Measurements from ENCODE around the gene NFIA. TPM values are rescaled to one million over a fixed set of nuclear protein-coding genes. Genes with fewer than 3 reads are reported as not detected.

NFIA gene
- total and polyA plus RNA-seq, 10 of the 15 experiments (the other 5 are each of a cell fraction or from before 2014, with no cell fraction given): 0.10 to 0.16 TPM; not detected in 8

GRCh38 chr1:61120246-61120840 is 38.0 kb downstream of the NFIA start:
- H3K27ac ChIP-seq (ENCODE audit: control insufficient read depth, insufficient read depth): no peak overlapping the region
- H3K4me2 ChIP-seq (ENCODE audit: control insufficient read depth, insufficient read depth): no peak overlapping the region
- DNase-seq (ENCODE audit: low read depth, low spot score) (no peak), FAIRE-seq (no peak), ATAC-seq (no peak)
- no peaks in the 10 kb centered on the region for H3K4me1 ChIP-seq (ENCODE audit: control insufficient read depth, insufficient read depth, low read length)
- H3K9me3 ChIP-seq (replicated peaks; ENCODE audit: control insufficient read depth, insufficient read depth, low read length): no peaks in the 10 kb centered on the region
- TF ChIP-seq, protein P1, sequence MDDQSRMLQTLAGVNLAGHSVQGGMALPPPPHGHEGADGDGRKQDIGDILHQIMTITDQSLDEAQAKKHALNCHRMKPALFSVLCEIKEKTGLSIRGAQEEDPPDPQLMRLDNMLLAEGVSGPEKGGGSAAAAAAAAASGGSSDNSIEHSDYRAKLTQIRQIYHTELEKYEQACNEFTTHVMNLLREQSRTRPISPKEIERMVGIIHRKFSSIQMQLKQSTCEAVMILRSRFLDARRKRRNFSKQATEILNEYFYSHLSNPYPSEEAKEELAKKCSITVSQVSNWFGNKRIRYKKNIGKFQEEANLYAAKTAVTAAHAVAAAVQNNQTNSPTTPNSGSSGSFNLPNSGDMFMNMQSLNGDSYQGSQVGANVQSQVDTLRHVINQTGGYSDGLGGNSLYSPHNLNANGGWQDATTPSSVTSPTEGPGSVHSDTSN (IDR thresholded peaks at IDR 0.05; ENCODE audit: insufficient replicate concordance, low read depth, low read length): no peak
- TF ChIP-seq TCF7 (IDR thresholded peaks at IDR 0.05; ENCODE audit: borderline replicate concordance): no peak
- TF ChIP-seq KAT2A (conservative IDR thresholded peaks at IDR 0.05; ENCODE audit: control insufficient read depth, low read depth, low read length): no peak
- TF ChIP-seq, protein P2, sequence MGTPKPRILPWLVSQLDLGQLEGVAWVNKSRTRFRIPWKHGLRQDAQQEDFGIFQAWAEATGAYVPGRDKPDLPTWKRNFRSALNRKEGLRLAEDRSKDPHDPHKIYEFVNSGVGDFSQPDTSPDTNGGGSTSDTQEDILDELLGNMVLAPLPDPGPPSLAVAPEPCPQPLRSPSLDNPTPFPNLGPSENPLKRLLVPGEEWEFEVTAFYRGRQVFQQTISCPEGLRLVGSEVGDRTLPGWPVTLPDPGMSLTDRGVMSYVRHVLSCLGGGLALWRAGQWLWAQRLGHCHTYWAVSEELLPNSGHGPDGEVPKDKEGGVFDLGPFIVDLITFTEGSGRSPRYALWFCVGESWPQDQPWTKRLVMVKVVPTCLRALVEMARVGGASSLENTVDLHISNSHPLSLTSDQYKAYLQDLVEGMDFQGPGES (IDR thresholded peaks at IDR 0.05): no peak
- TF ChIP-seq ZSCAN29 (IDR thresholded peaks at IDR 0.05): no peak
- TF ChIP-seq TAF1 (IDR thresholded peaks at IDR 0.05; ENCODE audit: borderline replicate concordance, low read depth, low read length): no peak
- no peak for TF ChIP-seq CHD2 (IDR thresholded peaks at IDR 0.05; ENCODE audit: borderline replicate concordance, low read depth, low read length)
- no peak for TF ChIP-seq NKRF (conservative IDR thresholded peaks at IDR 0.05)
- TF ChIP-seq RUNX3 (IDR thresholded peaks at IDR 0.05; ENCODE audit: low read length): no peak
- no peak for TF ChIP-seq EGR1 (IDR thresholded peaks at IDR 0.05; ENCODE audit: borderline replicate concordance in 1 of 2, low read depth in 2 of 2, low read length in 2 of 2)
- no peak for TF ChIP-seq PML (IDR thresholded peaks at IDR 0.05; ENCODE audit: low read length)
- RAD21 ChIA-PET (ENCODE audit: unreplicated experiment): no interaction called here
- no peaks in the 10 kb centered on the region for H4K20me1 ChIP-seq (ENCODE audit: control insufficient read depth, insufficient read depth)
- no TSS peak for BruUV-seq (replicated peaks)
- H3K79me2 ChIP-seq (ENCODE audit: control insufficient read depth, insufficient read depth, low read length): no peaks in the 10 kb centered on the region
- no peaks in the 10 kb centered on the region for H3K36me3 ChIP-seq (ENCODE audit: control insufficient read depth in 2 of 2, insufficient read depth in 2 of 2, low read length in 1 of 2)
- no peak overlapping the region for H3K9ac ChIP-seq (ENCODE audit: control insufficient read depth, insufficient read depth, low read length)
- in situ Hi-C loops (cut with MboI) (no loop called here), intact Hi-C loops (cut with micrococcal nuclease; ENCODE audit: unreplicated experiment) (no loop called here)
- no peak overlapping the region for H2AFZ ChIP-seq (ENCODE audit: control insufficient read depth, low read depth, low read length)
- CTCF ChIA-PET: interaction anchor here (0.8 kb wide), 1 partner anchor 333 kb away, joined by 3 read pairs; no protein-coding TSS in a partner anchor
- H3K27me3 ChIP-seq (replicated peaks in 1 of 2; ENCODE audit: control insufficient read depth in 2 of 2, insufficient read depth in 2 of 2, low read length in 1 of 2): no peaks in the 10 kb centered on the region
- SMC1A ChIA-PET (ENCODE audit: uncharacterized antibody, unreplicated experiment): no interaction called here
- H3K4me3 ChIP-seq: no peak overlapping the region
- POLR2A ChIA-PET: no interaction called here
- 28% methylated on average over 5 of the region's 5 CpGs for WGBS (ENCODE audit: insufficient coverage, insufficient replicate concordance, low lambda C conversion rate, missing lambda C conversion rate)

Measured in GM12878 (cell line).